ENCODE data around the gene UBAP2L. TPM values are rescaled to one million over a fixed set of nuclear protein-coding genes. Genes with fewer than 3 reads are reported as not detected.
A peak's percentile ranks its signal among the peaks of the same experiment; 100 is the strongest.

UBAP2L gene
- total RNA-seq, 1 donor from 2014 or later, result 20.8 TPM

DNA sequence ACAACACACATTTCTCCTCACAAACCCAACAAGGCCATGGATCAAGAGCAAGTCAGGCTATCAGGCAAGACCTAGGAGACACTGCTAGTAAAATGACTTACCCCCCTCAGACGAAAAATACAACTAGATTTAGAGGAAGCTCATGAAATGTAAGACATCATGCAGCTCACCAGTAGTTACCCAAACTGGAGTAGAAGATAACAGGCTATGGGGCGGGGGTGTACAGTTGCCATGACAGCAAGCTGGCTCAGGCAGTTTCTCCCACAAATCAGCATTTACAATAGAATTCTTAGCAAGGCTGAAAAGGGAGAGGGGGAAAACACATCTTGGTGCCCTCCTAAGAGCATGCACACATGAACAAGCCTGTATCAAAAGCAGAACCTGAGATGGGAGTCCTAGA lies 42.7 kb upstream of the UBAP2L start:
- FAIRE-seq, result no peak
- H3K27me3 ChIP-seq (ENCODE audit: control insufficient read depth, insufficient read depth, low read length), result no peaks in the 10 kb centered on the region
- no peak overlapping the region for H3K4me3 ChIP-seq (ENCODE audit: low read depth, low read length)
- peaks cover 8% of the 10 kb centered on the region for H3K36me3 ChIP-seq (ENCODE audit: control insufficient read depth, insufficient read depth, low read length)
- no peak for DNase-seq (ENCODE audit: low read depth)
- TF ChIP-seq, protein P1, sequence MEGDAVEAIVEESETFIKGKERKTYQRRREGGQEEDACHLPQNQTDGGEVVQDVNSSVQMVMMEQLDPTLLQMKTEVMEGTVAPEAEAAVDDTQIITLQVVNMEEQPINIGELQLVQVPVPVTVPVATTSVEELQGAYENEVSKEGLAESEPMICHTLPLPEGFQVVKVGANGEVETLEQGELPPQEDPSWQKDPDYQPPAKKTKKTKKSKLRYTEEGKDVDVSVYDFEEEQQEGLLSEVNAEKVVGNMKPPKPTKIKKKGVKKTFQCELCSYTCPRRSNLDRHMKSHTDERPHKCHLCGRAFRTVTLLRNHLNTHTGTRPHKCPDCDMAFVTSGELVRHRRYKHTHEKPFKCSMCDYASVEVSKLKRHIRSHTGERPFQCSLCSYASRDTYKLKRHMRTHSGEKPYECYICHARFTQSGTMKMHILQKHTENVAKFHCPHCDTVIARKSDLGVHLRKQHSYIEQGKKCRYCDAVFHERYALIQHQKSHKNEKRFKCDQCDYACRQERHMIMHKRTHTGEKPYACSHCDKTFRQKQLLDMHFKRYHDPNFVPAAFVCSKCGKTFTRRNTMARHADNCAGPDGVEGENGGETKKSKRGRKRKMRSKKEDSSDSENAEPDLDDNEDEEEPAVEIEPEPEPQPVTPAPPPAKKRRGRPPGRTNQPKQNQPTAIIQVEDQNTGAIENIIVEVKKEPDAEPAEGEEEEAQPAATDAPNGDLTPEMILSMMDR (IDR thresholded peaks at IDR 0.05; ENCODE audit: insufficient read depth, low read length, severe bottlenecking), result no peak

DNA sequence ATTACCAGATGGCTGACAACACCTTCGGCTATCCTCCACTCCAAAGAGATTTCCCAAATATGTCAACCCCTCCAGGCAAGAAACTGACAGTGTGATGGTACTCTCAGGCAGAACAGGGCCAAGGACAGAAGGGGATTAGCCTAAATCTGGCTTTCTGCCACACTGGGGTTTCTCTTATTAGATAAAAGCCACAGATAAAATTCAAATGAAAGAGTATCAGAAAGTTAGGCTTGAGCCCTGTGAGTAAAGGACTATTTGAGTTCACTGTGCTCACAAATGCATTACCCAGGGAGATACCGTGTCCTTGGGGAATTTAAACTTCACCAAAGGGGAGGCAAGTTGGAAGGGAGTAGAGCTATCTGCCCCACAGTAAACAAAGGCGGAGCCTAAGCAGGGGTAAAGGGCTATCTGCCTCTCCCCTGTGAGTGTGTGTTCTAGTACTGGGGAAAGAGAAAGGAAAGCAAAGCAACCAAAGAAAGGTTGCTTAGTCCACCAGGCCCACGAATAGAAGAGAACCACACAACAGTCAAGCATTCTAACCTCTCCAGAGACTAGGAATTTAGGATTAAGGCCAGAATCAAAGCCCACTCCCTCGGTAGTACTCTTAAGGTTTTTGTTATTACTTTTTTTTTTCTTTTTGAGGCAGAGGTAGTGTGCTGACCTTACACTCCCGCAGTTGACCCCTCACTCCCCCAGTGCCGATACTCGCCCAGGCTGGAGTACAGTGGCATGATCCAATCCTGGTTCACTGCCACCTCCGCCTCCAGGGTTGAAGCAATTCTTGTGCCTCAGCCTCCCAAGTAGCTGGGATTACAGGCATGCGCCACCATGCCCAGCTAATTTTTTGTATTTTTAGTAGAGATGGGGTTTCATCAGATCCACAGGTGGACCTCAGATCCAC lies 41.6 kb upstream of the UBAP2L start:
- FAIRE-seq, result no peak
- Histone ChIP-seq H3K4me3 (ENCODE audit: low read depth, low read length) (no peak overlapping the region), H3K36me3 (ENCODE audit: control insufficient read depth, insufficient read depth, low read length) (peaks cover 7% of the 10 kb centered on the region), H3K27me3 (ENCODE audit: control insufficient read depth, insufficient read depth, low read length) (no peaks in the 10 kb centered on the region)
- DNase-seq (ENCODE audit: low read depth), result no peak
- TF ChIP-seq, protein P1 (IDR thresholded peaks at IDR 0.05; ENCODE audit: insufficient read depth, low read length, severe bottlenecking), result no peak

DNA sequence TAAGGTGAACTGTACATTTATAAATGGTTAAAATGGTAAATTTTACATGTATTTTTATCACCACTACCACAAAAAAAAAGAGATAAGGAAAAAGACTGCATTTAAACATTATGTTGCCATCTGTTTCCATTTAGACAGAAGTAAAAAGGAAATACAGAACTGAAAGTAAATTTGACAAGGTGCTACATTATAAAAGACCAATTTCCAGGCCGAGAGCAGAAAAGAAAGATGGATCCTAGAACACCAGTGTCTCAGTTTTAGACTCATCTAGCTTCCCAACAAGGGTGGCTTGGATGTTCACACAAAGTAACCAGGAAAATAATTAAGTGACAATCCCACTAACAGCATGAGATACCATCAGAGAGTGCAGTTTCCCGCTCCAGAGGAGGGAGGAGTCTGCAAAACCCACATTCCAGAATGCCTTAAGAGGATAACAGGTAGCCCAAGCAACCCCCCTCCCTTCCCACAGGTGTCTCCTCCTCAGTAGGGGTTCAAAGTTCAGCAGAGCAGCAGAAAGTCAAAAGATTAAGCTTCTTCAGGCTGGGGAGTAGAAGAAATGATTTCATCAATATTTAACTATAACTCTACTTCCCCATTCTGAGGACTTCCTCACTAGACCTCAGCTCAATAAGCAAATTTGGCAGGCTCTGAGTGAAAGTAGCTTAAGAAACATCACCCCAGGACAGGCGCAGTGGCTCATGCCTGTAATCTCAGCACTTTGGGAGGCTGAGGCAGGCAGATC lies 40.6 kb upstream of the UBAP2L start:
- DNase-seq (ENCODE audit: low read depth) (no peak), FAIRE-seq (no peak)
- Histone ChIP-seq H3K27me3 (ENCODE audit: control insufficient read depth, insufficient read depth, low read length) (no peaks in the 10 kb centered on the region), H3K36me3 (ENCODE audit: control insufficient read depth, insufficient read depth, low read length) (peaks cover 4% of the 10 kb centered on the region), H3K4me3 (ENCODE audit: low read depth, low read length) (no peak overlapping the region)
- TF ChIP-seq, protein P1 (IDR thresholded peaks at IDR 0.05; ENCODE audit: insufficient read depth, low read length, severe bottlenecking), result no peak

GRCh38 chr1:154181944-154182343 lies 38.8 kb upstream of the UBAP2L start:
- TF ChIP-seq, protein P1 (IDR thresholded peaks at IDR 0.05; ENCODE audit: insufficient read depth, low read length, severe bottlenecking), result no peak

GRCh38 chr1:154182344-154183045 lies 38.3 kb upstream of the UBAP2L start:
- Histone ChIP-seq H3K27me3 (ENCODE audit: control insufficient read depth, insufficient read depth, low read length) (no peaks in the 10 kb centered on the region), H3K36me3 (ENCODE audit: control insufficient read depth, insufficient read depth, low read length) (no peaks in the 10 kb centered on the region), H3K4me3 (ENCODE audit: low read depth, low read length) (peak overlapping the region; percentile 91)
- TF ChIP-seq, protein P1 (IDR thresholded peaks at IDR 0.05; ENCODE audit: insufficient read depth, low read length, severe bottlenecking), result no peak
- DNase-seq (ENCODE audit: low read depth) (peak; percentile 73), FAIRE-seq (no peak)

More at GRCh38 chr1:154181944-154182343, 38.8 kb upstream of the UBAP2L start:
- H3K4me3 ChIP-seq (ENCODE audit: low read depth, low read length), result peak overlapping the region; percentile 91
- DNase-seq (ENCODE audit: low read depth), result no peak
- no peaks in the 10 kb centered on the region for H3K36me3 ChIP-seq (ENCODE audit: control insufficient read depth, insufficient read depth, low read length)
- no peak for FAIRE-seq
- H3K27me3 ChIP-seq (ENCODE audit: control insufficient read depth, insufficient read depth, low read length), result no peaks in the 10 kb centered on the region

Data from bronchial epithelial cell (primary cell).